Body of pancreas (tissue), 4 donors: ENCODE data around the gene HDC. TPM values are rescaled to one million over a fixed set of nuclear protein-coding genes. Genes with fewer than 3 reads are reported as not detected.

Source experiments
- ATAC-seq: fragments of 150-250 bp; one replicate; pipeline ENCODE4 v1.9.1; 2016
- DNase-seq, 4 donors: peaks; one replicate each; pipeline ENCODE4 v3.0.0-alpha.2; 2019
- H3K27ac ChIP-seq, 4 donors: fragments of 200-600 bp; sonication (generic); 1 replicate in 3 of 4; 2 replicates in 1 of 4; pipeline versions ENCODE4 v1.5.1 to v1.6.1; 2016 to 2019; ENCODE audit warnings: mild to moderate bottlenecking in 1 of 4, mixed read lengths in 1 of 4, moderate library complexity in 1 of 4
- H3K27me3 ChIP-seq, 2 donors: fragments of 200-600 bp; sonication (generic); one replicate each; pipeline ENCODE4 v1.6.0; 2016; ENCODE audit warnings: mild to moderate bottlenecking in 1 of 2
- H3K36me3 ChIP-seq, 2 donors: fragments of 200-600 bp; sonication (generic); replicated peaks in 1 of 2; 2 replicates each; pipeline ENCODE4 v1.5.1; 2016; ENCODE audit warnings: low read depth in 2 of 2; ENCODE audit not compliant: insufficient read depth in 1 of 2
- H3K4me1 ChIP-seq: fragments of 200-600 bp; sonication (generic); one replicate; pipeline ENCODE4 v1.6.0; 2016
- H3K4me3 ChIP-seq, 2 donors: fragments of 200-600 bp; sonication (generic); 1 replicate in 1 of 2; 2 replicates in 1 of 2; pipeline ENCODE4 v1.5.1; 2016 to 2019
- H3K9me3 ChIP-seq, 3 donors: fragments of 200-600 bp; sonication (generic); 1 replicate in 2 of 3; 2 replicates in 1 of 3; pipeline ENCODE4 v1.5.1; 2016
- POLR2A ChIP-seq, 3 donors: fragments of 450-650 bp; IDR thresholded peaks; one replicate each; pipeline ENCODE4 v1.6.1; 2016; ENCODE audit warnings: antibody characterized with exemption in 3 of 3, mild to moderate bottlenecking in 2 of 3
- WGBS, 2 donors: methylation state at CpG; one replicate each; pipeline ENCODE4 v1.1.5; 2017; 5-methylcytosine and 5-hydroxymethylcytosine counted together
- intact Hi-C: fragments of 100-400 bp; cut with DNase I; formaldehyde crosslinking; loops from one replicate; pipeline ENCODE4 v1.15.1; 2023
- total RNA-seq, 2 donors: library from RNA; depleted of rRNA; stranded (reverse); fragments of >200 nt; gene quantifications; one replicate each; pipeline ENCODE4 v1.1.0, GENCODE V29; 2016
- TF ChIP-seq, protein P1 (sequence below), 7 experiments: fragments of 450-650 bp in 4 of 7; fragments of 200-600 bp in 3 of 7; sonication (generic) in 3 of 7; IDR thresholded peaks; one replicate each; pipeline ENCODE4 v1.5.1; 2016 to 2019; ENCODE audit warnings: antibody characterized with exemption in 7 of 7

Gene HDC
- total RNA-seq, 2 donors from 2014 or later = not detected

DNA sequence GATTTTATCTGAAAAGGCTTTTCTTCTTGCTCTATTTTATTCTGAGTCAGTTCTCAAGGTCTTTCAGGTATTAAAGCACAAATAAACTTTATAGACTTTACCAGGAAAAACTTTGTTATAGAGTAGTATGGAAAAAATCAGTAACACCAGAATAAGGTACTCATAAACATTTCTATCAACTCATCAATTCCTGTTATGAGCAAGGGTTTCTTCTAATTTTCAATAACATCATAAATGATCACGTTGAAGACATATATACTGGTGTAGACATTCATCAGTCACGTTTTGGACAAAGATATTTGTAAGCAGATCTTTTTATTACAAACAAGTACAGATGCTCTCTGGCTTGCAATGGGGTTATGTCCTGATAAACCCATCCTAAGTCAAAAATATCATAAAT lies 9.6 kb upstream of the HDC start:
- TF ChIP-seq, protein P1, sequence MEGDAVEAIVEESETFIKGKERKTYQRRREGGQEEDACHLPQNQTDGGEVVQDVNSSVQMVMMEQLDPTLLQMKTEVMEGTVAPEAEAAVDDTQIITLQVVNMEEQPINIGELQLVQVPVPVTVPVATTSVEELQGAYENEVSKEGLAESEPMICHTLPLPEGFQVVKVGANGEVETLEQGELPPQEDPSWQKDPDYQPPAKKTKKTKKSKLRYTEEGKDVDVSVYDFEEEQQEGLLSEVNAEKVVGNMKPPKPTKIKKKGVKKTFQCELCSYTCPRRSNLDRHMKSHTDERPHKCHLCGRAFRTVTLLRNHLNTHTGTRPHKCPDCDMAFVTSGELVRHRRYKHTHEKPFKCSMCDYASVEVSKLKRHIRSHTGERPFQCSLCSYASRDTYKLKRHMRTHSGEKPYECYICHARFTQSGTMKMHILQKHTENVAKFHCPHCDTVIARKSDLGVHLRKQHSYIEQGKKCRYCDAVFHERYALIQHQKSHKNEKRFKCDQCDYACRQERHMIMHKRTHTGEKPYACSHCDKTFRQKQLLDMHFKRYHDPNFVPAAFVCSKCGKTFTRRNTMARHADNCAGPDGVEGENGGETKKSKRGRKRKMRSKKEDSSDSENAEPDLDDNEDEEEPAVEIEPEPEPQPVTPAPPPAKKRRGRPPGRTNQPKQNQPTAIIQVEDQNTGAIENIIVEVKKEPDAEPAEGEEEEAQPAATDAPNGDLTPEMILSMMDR (IDR thresholded peaks at IDR 0.05) = no peak
- TF ChIP-seq POLR2A (IDR thresholded peaks at IDR 0.05) = no peak
- H3K4me3 ChIP-seq = no peak overlapping the region
- no peaks in the 10 kb centered on the region for H3K27me3 ChIP-seq
- H3K4me1 ChIP-seq = no peaks in the 10 kb centered on the region
- ATAC-seq (no peak), DNase-seq (no peak)
- no peaks in the 10 kb centered on the region for H3K9me3 ChIP-seq
- 35 to 47% methylated on average over 2 of the region's 2 CpGs for WGBS, 2 donors
- H3K36me3 ChIP-seq = no peaks in the 10 kb centered on the region
- no peak overlapping the region for H3K27ac ChIP-seq
- intact Hi-C loops = no loop called here

DNA sequence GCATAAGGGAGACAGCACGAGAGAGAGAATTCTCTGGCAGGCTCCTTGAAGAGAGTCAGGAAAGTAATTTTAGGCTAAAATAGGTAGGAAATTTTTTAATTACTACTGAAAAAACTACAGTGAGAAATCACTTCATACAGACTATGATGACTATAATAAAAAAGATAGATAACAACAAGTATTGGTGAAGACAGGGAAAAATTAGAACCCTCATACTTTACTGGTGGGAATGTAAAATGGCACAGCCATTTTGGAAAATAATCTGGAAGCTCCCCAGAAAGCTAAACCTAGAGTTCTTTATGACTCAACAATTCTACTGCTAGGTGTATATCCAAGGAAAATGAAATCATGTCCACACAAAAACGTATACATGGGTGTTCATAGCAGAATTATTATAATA lies 2.1 kb upstream of the HDC start:
- no peaks in the 10 kb centered on the region for H3K9me3 ChIP-seq
- H3K4me3 ChIP-seq = no peak overlapping the region
- TF ChIP-seq POLR2A (IDR thresholded peaks at IDR 0.05) = no peak
- TF ChIP-seq, protein P1 (IDR thresholded peaks at IDR 0.05) = no peak
- no peak overlapping the region for H3K27ac ChIP-seq
- ATAC-seq (no peak), DNase-seq (no peak)
- 63 to 77% methylated on average over 2 of the region's 2 CpGs for WGBS, 2 donors
- intact Hi-C loops = no loop called here
- H3K4me1 ChIP-seq = no peaks in the 10 kb centered on the region
- H3K36me3 ChIP-seq = no peaks in the 10 kb centered on the region
- no peaks in the 10 kb centered on the region for H3K27me3 ChIP-seq

DNA sequence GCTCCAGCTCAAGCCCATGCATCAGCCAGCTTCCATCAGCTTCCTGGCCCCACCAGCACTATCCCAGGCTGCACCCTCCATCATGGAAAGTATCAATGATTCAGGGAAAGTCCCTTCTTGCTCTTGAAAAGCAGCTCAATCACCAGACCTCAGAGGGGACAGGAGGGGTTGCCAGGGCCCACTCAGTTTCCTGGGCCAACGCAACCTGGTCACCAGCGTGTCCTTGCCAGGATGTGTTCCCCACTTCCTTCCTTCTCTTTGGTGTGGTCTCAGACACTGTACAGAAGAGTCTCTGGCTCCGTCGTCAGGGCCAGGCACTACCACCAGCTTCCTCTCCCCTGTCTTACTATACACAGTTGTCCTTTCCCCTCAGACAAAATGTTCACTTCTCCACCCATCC lies 3.0 kb downstream of the HDC start:
- Histone ChIP-seq H3K9me3 (no peaks in the 10 kb centered on the region), H3K36me3 (no peaks in the 10 kb centered on the region), H3K27me3 (no peaks in the 10 kb centered on the region), H3K4me3 (no peak overlapping the region), H3K27ac (no peak overlapping the region), H3K4me1 (no peaks in the 10 kb centered on the region)
- intact Hi-C loops = no loop called here
- TF ChIP-seq, protein P1 (IDR thresholded peaks at IDR 0.05) = no peak
- no peak for TF ChIP-seq POLR2A (IDR thresholded peaks at IDR 0.05)
- peak in 1 of 4 donors; percentile 6 for DNase-seq
- 72 to 73% methylated on average over 4 of the region's 4 CpGs for WGBS, 2 donors
- no peak for ATAC-seq

DNA sequence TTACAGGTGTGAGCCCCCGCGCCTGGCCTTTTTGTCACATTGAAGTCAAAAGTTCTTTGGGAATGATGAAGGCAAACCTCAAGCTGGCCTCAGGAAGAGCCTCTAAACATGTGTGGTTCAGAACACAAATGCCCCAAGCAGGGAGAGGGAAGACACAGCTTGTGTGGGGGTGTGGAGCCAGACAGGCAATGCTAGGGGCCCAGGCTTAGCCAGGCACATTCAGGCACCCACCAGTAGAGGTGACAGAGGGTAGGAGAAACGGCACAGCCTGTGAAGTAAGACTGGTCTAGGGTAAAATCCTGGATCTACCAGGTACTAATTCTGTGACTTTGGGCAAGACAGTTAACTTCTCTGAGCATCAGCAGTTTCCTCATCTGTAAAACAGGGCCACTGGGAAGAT lies 3.5 kb downstream of the HDC start:
- intact Hi-C loops = no loop called here
- H3K4me3 ChIP-seq = no peak overlapping the region
- DNase-seq = no peak
- no peaks in the 10 kb centered on the region for H3K27me3 ChIP-seq
- no peaks in the 10 kb centered on the region for H3K36me3 ChIP-seq
- ATAC-seq = no peak
- no peaks in the 10 kb centered on the region for H3K4me1 ChIP-seq
- no peaks in the 10 kb centered on the region for H3K9me3 ChIP-seq
- no peak overlapping the region for H3K27ac ChIP-seq
- TF ChIP-seq, protein P1 (IDR thresholded peaks at IDR 0.05) = no peak
- no peak for TF ChIP-seq POLR2A (IDR thresholded peaks at IDR 0.05)
- WGBS, 2 donors = 75 to 95% methylated on average over 1 to 3 of the region's 3 CpGs

DNA sequence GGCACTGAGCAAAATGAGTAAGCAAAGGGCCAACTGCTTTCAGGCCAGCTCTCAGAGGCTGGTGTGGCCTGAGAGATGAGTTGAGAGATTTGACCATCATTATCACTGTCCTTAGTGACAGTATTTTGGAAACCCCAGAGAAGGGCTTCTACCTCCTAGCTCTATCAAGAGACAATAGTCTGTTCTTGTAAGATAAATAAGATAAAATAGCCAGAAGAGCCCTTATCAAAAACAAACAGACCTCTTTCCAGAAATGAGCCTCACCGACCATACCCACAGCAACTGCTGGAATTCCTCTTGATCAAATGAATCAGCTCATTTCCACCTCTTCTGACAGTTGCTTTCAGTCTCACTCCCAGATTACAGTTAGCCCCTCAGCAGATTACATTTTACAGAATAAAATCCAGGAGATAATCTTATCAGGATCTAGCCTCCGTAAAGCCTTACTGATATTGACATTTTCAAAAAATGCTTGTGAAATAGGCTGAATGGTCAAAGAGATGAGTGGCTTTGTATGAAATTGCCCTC lies 4.5 kb downstream of the HDC start:
- DNase-seq = no peak
- ATAC-seq = no peak
- TF ChIP-seq, protein P1 (IDR thresholded peaks at IDR 0.05) = no peak
- no peak for TF ChIP-seq POLR2A (IDR thresholded peaks at IDR 0.05)
- Histone ChIP-seq H3K4me1 (no peaks in the 10 kb centered on the region), H3K4me3 (no peak overlapping the region), H3K9me3 (no peaks in the 10 kb centered on the region), H3K27ac (no peak overlapping the region), H3K36me3 (no peaks in the 10 kb centered on the region), H3K27me3 (no peaks in the 10 kb centered on the region)
- intact Hi-C loops = no loop called here
- 39 to 45% methylated on average over 2 of the region's 2 CpGs for WGBS, 2 donors
